Measurements from ENCODE around the gene PARP4. TPM values are rescaled to one million over a fixed set of nuclear protein-coding genes. Genes with fewer than 3 reads are reported as not detected.
"Not testable (repeated sequence)": the region's sequence is repeated elsewhere in the genome, so short reads cannot be mapped to it uniquely, and the experiment has no call there.

PARP4 gene
- 100 to 1,000 TPM in 2 of 3 donors, 10 to 100 TPM in 1; 88.4 to 156 (median 117) TPM for total RNA-seq
- long read RNA-seq, donor 1, full-length matches to known transcripts, result 7 of 51 reads
- long read RNA-seq, donor 1, partial matches to known transcripts, result 33 of 51 reads
- long read RNA-seq, donor 1, other reads (novel, unspliced or antisense), result 11 of 51 reads
- long read RNA-seq, donor 2, full-length matches to known transcripts, result 5 of 29 reads
- long read RNA-seq, donor 2, partial matches to known transcripts, result 20 of 29 reads
- long read RNA-seq, donor 2, other reads (novel, unspliced or antisense), result 4 of 29 reads

DNA sequence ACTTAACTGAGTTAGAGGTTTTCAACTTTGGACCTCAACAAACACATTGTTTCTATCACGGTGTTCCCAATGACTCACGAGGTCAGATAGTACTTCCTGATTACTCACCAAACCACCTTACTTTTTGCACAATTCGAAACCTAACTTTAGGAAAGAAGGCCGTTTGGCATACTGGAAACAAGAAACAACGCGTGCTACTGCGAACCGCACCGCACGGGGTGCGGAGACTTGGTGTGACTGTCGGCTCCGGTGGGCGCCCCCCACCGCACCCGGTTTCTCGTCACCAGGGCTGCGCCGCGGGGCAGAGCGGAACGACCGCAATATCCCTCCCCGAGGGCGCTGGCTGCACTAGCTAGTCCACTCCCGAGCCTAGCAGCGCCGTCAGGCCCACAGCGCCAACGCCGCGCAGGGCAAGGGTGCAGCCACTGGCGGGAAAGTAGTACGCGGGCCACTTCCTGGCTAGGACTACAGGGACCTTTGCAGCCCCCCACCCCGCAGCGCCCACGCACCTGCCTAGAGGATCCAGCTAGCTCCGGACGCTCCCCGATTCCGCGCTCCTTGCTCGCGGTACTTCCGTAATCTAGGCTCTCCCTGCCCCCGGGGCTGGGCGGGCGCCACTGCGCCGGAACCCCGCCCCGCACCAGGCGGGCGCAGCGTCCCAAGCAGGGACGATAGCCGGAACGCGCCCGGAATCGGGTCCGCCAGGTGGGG lies at the start of gene PARP4:
TSS of gene PARP4 (minus strand) at position 582 of the 711 bp plus-strand sequence. CDS start 9,002 bp downstream, outside the sequence.
- H3K4me1 ChIP-seq (ENCODE audit: low read depth), result peaks cover 4% of the 10 kb centered on the region
- intact Hi-C loops (cut with DNase I, micrococcal nuclease), result no loop called here
- peak; percentile 91 to 92 (median 91) for DNase-seq
- H3K9me3 ChIP-seq, result no peaks in the 10 kb centered on the region
- H3K36me3 ChIP-seq (ENCODE audit: low read depth), result no peaks in the 10 kb centered on the region
- peak; percentile 92 for ATAC-seq
- TF ChIP-seq, protein P1, sequence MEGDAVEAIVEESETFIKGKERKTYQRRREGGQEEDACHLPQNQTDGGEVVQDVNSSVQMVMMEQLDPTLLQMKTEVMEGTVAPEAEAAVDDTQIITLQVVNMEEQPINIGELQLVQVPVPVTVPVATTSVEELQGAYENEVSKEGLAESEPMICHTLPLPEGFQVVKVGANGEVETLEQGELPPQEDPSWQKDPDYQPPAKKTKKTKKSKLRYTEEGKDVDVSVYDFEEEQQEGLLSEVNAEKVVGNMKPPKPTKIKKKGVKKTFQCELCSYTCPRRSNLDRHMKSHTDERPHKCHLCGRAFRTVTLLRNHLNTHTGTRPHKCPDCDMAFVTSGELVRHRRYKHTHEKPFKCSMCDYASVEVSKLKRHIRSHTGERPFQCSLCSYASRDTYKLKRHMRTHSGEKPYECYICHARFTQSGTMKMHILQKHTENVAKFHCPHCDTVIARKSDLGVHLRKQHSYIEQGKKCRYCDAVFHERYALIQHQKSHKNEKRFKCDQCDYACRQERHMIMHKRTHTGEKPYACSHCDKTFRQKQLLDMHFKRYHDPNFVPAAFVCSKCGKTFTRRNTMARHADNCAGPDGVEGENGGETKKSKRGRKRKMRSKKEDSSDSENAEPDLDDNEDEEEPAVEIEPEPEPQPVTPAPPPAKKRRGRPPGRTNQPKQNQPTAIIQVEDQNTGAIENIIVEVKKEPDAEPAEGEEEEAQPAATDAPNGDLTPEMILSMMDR (IDR thresholded peaks at IDR 0.05), result no peak
- H3K4me3 ChIP-seq, result peak within 1 kb of the TSS; percentile 54

DNA sequence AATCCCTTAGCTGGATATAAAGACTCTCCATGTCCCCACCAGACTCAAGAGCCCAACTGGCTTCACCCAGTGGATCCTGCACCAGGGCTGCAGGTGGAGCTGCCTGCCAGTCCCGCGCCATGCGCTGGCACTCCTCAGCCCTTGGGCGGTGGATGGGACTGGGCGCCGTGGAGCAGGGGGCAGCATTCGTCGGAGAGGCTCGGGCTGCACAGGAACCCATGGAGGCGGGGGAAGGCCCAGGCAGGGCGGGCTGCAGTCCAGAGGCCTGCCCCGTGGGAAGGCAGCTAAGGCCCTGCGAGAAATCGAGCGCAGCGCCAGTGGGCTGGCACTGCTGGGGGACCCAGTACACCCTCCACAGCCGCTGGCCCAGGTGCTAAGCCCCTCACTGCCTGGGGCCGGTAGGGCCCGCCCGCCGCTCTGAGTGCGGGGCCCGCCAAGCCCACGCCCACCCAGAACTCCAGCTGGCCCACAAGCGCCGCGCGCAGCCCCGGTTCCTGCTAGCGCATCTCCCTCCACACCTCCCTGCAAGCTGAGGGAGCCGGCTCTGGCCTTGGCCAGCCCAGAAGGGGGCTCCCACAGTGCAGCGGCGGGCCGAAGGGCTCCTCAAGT lies 48.1 kb upstream of the PARP4 start:
- H3K4me3 ChIP-seq; ATAC-seq; H3K9me3 ChIP-seq; intact Hi-C loops (cut with DNase I, micrococcal nuclease); DNase-seq; H3K36me3 ChIP-seq (ENCODE audit: low read depth); H3K4me1 ChIP-seq (ENCODE audit: low read depth): not testable (repeated sequence)

DNA sequence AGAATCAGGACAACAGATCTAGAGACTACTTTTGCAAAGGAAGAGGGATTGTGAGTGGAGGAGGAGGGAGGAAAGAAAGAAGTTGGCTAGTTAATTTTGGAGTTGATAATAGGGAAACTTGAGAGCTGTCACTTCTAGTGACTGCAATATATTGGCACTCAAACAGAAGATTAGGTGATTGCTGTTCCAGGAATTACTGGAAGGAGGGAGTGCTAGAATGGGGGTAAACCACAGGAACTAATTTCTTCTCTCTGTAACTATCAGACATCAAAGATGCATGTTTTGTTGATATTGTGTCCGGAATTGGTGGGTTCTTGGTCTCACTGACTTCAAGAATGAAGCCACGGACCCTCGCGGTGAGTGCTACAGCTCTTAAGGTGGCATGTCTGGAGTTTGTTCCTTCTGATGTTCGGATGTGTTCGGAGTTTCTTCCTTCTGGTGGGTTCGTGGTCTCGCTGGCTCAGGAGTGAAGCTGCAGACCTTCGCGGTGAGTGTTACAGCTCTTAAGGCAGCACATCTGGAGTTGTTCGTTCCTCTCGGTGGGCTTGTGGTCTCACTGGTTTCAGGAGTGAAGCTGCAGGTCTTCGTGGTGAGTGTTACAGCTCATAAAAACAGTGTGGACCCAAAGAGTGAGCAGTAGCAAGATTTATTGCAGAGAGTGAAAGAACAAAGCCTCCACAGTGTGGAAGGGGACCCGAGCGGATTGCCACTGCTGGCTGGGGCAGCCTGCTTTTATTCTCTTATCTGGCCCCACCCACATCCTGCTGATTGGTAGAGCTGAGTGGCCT lies 47.0 kb upstream of the PARP4 start:
- H3K9me3 ChIP-seq; intact Hi-C loops (cut with DNase I, micrococcal nuclease); H3K36me3 ChIP-seq (ENCODE audit: low read depth); DNase-seq; H3K4me1 ChIP-seq (ENCODE audit: low read depth); H3K4me3 ChIP-seq; ATAC-seq: not testable (repeated sequence)

DNA sequence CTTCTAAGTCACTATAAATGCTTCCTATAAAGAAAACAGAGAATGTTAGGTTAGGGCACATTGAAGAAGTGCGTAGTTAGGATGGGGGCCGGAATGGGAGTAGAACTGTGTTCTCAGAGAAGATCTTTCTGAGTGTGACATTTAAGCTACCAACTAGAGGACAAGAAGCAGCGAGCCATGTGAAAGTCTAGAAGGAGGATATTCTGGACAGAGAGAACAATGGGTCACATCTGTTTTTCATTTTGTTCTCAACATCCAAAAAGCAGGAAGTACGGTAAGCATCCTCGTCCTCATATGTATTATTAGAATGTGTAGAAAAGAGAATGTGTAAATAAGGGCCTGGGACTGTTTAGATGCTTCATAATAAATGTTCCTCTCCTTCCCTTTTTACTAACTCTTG lies 44.5 kb upstream of the PARP4 start:
- Histone ChIP-seq H3K4me1 (ENCODE audit: low read depth) (no peaks in the 10 kb centered on the region), H3K4me3 (no peak overlapping the region), H3K36me3 (ENCODE audit: low read depth) (no peaks in the 10 kb centered on the region), H3K9me3 (no peaks in the 10 kb centered on the region)
- TF ChIP-seq, protein P1 (IDR thresholded peaks at IDR 0.05), result no peak
- intact Hi-C loops (cut with DNase I, micrococcal nuclease), result no loop called here
- ATAC-seq (no peak), DNase-seq (no peak)

DNA sequence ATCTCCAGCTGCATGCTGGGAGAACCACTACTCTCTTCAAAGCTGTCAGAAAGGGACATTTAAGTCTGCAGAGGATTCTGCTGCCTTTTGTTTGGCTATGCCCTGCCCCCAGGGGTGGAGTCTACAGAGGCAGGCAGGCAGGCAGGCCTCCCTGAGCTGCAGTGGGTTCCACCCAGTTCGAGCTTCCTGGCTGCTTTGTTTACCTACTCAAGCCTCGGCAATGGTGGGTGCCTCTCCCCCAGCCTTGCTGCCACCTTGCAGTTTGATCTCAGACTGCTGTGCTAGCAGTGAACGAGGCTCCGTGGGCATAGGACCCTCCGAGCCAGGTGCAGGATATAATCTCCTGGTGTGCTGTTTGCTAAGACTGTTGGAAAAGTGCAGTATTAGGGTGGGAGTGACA lies 41.3 kb upstream of the PARP4 start:
- H3K4me1 ChIP-seq (ENCODE audit: low read depth); H3K9me3 ChIP-seq; DNase-seq; intact Hi-C loops (cut with DNase I, micrococcal nuclease); ATAC-seq; H3K4me3 ChIP-seq; H3K36me3 ChIP-seq (ENCODE audit: low read depth): not testable (repeated sequence)

DNA sequence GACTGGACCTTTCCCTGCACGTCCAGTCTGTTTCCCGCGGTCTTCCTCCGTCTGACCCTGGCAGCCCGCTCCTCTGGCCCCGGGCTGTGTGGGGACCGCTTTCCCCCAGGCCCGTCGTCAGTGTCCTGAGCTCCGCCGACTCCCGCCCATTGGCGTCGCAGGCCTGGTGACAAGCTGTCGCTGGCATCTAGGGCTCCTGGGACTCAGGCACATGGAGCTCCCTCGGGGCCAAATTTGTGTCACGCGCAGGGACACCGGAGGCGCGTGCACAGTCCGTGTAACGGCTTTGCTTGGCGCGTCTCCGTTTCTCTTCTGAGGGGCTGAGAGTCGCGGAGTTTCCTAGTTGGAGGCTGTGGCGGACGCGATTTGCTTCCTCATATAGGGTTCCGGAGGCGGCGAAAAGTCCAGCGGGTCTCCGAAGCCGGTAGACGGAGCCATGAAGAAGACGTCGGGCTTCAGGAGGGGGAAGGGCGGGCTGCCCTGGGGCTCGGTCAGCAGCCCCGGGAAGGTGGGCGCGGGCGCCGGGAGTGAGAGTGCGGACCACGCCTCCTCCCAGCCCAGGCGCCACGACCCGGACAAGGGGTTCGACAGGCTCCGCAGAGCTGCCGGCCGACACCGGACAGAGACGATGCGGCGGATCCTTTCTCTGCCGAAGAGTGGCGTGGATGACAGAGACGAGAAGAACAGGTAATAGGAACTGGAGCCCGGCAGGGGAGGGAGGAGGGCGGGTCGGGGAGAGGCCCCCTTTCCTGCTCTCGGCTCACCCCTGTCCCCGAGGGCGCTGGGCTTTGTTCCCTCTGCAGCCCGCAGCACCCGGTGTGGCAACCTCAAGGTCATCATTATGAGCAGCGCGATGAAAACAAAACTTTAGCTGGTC lies 29.1 kb upstream of the PARP4 start:
- H3K9me3 ChIP-seq; intact Hi-C loops (cut with DNase I, micrococcal nuclease); H3K4me1 ChIP-seq (ENCODE audit: low read depth); H3K4me3 ChIP-seq; H3K36me3 ChIP-seq (ENCODE audit: low read depth): not testable (repeated sequence)
- peak; percentile 46 for ATAC-seq
- peak in 2 of 3 donors; percentile 16 to 46 for DNase-seq

DNA sequence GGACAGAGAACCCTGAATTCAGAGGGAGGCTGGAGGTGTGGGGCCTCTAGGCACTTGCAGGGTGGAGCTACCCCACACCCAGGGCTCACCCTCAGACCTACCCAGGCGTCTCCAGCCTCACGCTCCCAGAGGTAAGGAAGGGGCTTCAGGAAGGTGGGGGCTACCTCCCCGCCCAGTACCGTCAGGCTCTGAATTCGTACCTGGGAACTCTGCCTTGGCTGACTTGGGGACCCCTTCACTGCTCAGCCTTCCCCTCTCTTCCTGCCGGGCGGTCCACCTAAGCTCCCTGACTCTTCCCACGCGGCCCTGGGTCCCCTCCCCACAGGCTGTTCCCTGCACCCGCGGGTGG lies 28.5 kb upstream of the PARP4 start:
- Histone ChIP-seq H3K4me1 (ENCODE audit: low read depth) (peaks cover 2% of the 10 kb centered on the region), H3K36me3 (ENCODE audit: low read depth) (no peaks in the 10 kb centered on the region), H3K4me3 (no peak overlapping the region), H3K9me3 (no peaks in the 10 kb centered on the region)
- ATAC-seq (no peak), DNase-seq (no peak)
- intact Hi-C loops (cut with DNase I, micrococcal nuclease), result no loop called here
- TF ChIP-seq, protein P1 (IDR thresholded peaks at IDR 0.05), result no peak
